Measurements from ENCODE around the gene PTOV1.

PTOV1 gene

DNA sequence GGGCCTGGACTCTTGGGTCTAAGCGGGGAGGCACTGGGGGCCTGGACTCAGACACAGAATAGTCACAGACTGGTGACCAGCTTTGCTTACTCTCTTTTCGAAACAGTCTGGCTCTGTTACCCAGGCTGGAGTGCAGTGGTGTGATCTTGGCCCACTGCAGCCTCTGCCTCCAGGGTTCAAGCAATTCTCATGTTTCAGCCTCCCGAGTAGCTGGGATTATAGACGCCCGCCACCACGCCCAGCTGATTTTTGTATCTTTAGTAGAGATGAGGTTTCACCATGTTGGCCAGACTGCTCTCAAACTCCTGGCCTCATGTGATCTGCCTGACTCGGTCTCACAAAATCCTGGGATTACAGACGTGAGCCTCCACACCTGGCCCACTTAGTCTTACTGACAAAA is 21.8 kb upstream of the PTOV1 start:
- no peak overlapping the region for H3K4me3 ChIP-seq (IDR thresholded peaks at IDR 0.05; ENCODE audit: insufficient read depth, low read depth, low read length)
- H3K36me3 ChIP-seq (ENCODE audit: insufficient read depth): no peaks in the 10 kb centered on the region
- H3K4me2 ChIP-seq: no peak overlapping the region
- H3K79me2 ChIP-seq (ENCODE audit: insufficient read depth, low read depth): peaks cover 15% of the 10 kb centered on the region; the same call in 1 of the 2 replicates
- no peaks in the 10 kb centered on the region for H4K20me1 ChIP-seq (ENCODE audit: insufficient read depth)
- TF ChIP-seq, protein P1, sequence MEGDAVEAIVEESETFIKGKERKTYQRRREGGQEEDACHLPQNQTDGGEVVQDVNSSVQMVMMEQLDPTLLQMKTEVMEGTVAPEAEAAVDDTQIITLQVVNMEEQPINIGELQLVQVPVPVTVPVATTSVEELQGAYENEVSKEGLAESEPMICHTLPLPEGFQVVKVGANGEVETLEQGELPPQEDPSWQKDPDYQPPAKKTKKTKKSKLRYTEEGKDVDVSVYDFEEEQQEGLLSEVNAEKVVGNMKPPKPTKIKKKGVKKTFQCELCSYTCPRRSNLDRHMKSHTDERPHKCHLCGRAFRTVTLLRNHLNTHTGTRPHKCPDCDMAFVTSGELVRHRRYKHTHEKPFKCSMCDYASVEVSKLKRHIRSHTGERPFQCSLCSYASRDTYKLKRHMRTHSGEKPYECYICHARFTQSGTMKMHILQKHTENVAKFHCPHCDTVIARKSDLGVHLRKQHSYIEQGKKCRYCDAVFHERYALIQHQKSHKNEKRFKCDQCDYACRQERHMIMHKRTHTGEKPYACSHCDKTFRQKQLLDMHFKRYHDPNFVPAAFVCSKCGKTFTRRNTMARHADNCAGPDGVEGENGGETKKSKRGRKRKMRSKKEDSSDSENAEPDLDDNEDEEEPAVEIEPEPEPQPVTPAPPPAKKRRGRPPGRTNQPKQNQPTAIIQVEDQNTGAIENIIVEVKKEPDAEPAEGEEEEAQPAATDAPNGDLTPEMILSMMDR (conservative IDR thresholded peaks at IDR 0.05; ENCODE audit: low read depth, low read length): no peak
- no peak overlapping the region for H2AFZ ChIP-seq (ENCODE audit: low read depth)
- H3K27ac ChIP-seq: no peak overlapping the region
- peaks cover 6% of the 10 kb centered on the region for H3K4me1 ChIP-seq (ENCODE audit: low read depth, poor library complexity, severe bottlenecking)
- H3K9ac ChIP-seq: no peak overlapping the region
- H3K27me3 ChIP-seq (ENCODE audit: insufficient read depth, low read depth): no peaks in the 10 kb centered on the region

DNA sequence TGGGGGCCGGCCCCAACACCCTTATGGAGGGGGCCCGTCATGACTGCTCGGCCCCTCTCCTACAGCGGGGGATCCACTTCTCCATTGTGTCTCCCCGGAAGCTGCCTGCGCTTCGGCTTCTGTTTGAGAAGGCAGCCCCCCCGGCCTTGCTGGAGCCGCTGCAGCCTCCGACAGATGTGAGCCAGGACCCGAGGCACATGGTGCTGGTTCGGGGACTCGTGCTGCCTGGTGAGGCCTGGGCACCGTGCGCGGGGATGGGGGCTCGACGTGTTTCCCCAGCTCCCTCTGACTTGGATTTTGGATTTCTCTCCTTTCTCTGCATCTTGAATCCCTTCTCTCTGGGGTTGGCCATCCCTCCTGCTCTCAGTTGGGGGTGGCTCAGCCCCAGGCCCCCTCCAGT is 21.2 kb upstream of the PTOV1 start:
- no peak overlapping the region for H3K9ac ChIP-seq
- H2AFZ ChIP-seq (ENCODE audit: low read depth): no peak overlapping the region
- peaks cover 15% of the 10 kb centered on the region; the same call in 1 of the 2 replicates for H3K79me2 ChIP-seq (ENCODE audit: insufficient read depth, low read depth)
- no peaks in the 10 kb centered on the region; the same call in 1 of the 2 replicates for H3K36me3 ChIP-seq (ENCODE audit: insufficient read depth)
- H3K4me2 ChIP-seq: no peak overlapping the region
- no peaks in the 10 kb centered on the region for H3K27me3 ChIP-seq (ENCODE audit: insufficient read depth, low read depth)
- TF ChIP-seq, protein P1 (conservative IDR thresholded peaks at IDR 0.05; ENCODE audit: low read depth, low read length): no peak
- H3K4me3 ChIP-seq (IDR thresholded peaks at IDR 0.05; ENCODE audit: insufficient read depth, low read depth, low read length): no peak overlapping the region
- H3K27ac ChIP-seq: no peak overlapping the region
- peaks cover 6% of the 10 kb centered on the region for H3K4me1 ChIP-seq (ENCODE audit: low read depth, poor library complexity, severe bottlenecking)
- no peaks in the 10 kb centered on the region for H4K20me1 ChIP-seq (ENCODE audit: insufficient read depth)

DNA sequence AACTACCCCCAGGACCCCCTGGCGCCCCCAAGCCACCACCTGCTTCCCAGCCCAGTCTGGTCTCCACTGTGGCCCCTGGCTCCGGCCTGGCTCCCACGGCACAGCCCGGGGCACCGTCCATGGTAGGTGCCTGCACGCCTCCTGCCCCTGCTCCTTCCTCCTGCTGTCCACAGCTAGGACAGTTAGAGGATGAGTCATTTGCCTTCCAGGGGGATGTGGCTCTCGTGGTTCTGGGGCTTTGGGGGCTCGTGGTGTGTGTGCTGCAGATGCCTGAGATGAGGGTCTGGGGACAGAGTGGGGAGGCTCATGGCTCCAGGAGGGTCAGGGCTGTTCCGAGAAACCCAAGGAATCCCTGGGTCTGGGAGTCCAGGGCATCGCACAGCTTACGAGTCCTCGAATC is 20.2 kb upstream of the PTOV1 start:
- TF ChIP-seq, protein P1 (conservative IDR thresholded peaks at IDR 0.05; ENCODE audit: low read depth, low read length): no peak
- no peaks in the 10 kb centered on the region for H4K20me1 ChIP-seq (ENCODE audit: insufficient read depth)
- no peak overlapping the region for H2AFZ ChIP-seq (ENCODE audit: low read depth)
- no peak overlapping the region for H3K9ac ChIP-seq
- no peaks in the 10 kb centered on the region for H3K4me1 ChIP-seq (ENCODE audit: low read depth, poor library complexity, severe bottlenecking)
- H3K4me2 ChIP-seq: no peak overlapping the region
- no peaks in the 10 kb centered on the region; the same call in 1 of the 2 replicates for H3K36me3 ChIP-seq (ENCODE audit: insufficient read depth)
- no peak overlapping the region for H3K27ac ChIP-seq
- H3K27me3 ChIP-seq (ENCODE audit: insufficient read depth, low read depth): no peaks in the 10 kb centered on the region
- no peak overlapping the region for H3K4me3 ChIP-seq (IDR thresholded peaks at IDR 0.05; ENCODE audit: insufficient read depth, low read depth, low read length)
- peaks cover 8% of the 10 kb centered on the region; the same call in 1 of the 2 replicates for H3K79me2 ChIP-seq (ENCODE audit: insufficient read depth, low read depth)

DNA sequence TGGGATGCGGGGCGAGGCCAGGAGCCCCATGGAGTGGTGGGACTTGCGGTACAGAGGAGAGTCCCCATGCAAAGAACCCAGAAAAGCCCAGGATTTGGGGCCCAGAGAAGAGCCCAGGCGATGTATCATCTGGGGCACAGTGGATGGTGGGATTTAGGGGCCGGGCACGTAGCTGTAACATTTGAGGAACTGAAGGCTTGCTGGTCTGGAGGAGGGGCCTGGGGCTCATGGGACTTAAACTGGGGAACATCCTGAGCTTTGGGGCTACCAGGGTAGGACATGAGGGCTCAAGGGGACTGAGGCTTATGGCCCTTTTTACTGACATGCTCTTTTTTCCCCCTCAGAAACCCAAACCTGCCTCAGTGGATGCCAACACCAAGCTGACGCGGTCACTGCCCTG is 19.4 kb upstream of the PTOV1 start:
- TF ChIP-seq, protein P1 (conservative IDR thresholded peaks at IDR 0.05; ENCODE audit: low read depth, low read length): no peak
- H3K79me2 ChIP-seq (ENCODE audit: insufficient read depth, low read depth): no peaks in the 10 kb centered on the region; the same call in 1 of the 2 replicates
- no peaks in the 10 kb centered on the region for H3K27me3 ChIP-seq (ENCODE audit: insufficient read depth, low read depth)
- no peak overlapping the region for H3K27ac ChIP-seq
- H3K36me3 ChIP-seq (ENCODE audit: insufficient read depth): no peaks in the 10 kb centered on the region; the same call in 1 of the 2 replicates
- H4K20me1 ChIP-seq (ENCODE audit: insufficient read depth): no peaks in the 10 kb centered on the region
- no peak overlapping the region for H2AFZ ChIP-seq (ENCODE audit: low read depth)
- H3K4me3 ChIP-seq (IDR thresholded peaks at IDR 0.05; ENCODE audit: insufficient read depth, low read depth, low read length): no peak overlapping the region
- H3K4me2 ChIP-seq: no peak overlapping the region
- no peak overlapping the region for H3K9ac ChIP-seq
- no peaks in the 10 kb centered on the region for H3K4me1 ChIP-seq (ENCODE audit: low read depth, poor library complexity, severe bottlenecking)
